ENCODE results near the gene BFSP1. TPM values are rescaled to one million over a fixed set of nuclear protein-coding genes. Genes with fewer than 3 reads are reported as not detected.
A peak's percentile ranks its signal among the peaks of the same experiment; 100 is the strongest.

BFSP1 gene
- total and polyA plus RNA-seq, 4 donors: 1.5 to 9.9 (median 2.5) TPM

DNA sequence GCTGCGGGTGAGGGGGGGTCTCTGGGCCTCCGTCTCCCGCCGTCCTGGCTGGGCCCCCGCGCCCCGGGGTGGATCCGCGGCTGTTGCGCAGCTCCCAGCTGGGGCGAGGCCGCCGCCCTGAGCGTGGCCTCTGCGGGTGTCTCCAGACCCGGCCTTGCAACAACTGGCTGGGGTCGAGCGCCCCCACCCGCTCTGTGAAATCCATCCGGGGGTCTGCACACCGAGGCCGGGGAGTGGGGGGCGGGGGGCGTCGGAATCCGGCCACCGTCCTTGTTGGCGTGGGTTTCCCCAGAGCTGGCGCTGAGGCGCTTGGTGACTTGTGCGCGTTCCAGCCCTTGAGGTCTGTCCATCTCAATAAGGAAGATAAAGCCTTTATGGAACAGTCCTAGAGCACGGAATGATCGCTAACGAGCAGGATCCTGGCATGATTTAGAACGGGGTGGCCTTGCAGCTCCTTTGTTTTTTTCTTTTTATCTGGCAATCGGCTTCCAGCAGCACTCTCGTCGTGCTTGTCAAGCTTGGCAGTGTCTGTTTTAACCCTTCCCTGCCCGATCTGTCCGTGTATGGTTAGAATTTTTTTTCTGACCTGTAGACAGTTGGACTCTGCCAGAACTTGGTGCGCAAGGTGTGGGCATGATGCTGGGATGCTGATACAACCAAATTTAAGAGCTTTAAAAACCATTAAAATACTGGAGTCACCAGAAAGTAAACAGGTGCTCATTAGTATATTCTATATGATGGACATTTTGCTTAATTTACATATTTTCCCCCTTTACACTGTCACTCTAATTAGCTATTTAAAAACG, 39.4 kb upstream of the BFSP1 start:
- no peaks in the 10 kb centered on the region for H3K9me3 ChIP-seq (ENCODE audit: control insufficient read depth, low read length)
- 1% methylated on average over 36 to 43 of the region's 43 CpGs for WGBS, 2 donors
- intact Hi-C loops (cut with DNase I): loop anchor here (2.0 to 5.0 kb wide), 3 partner anchors 28 to 42 kb away; no protein-coding TSS in a partner anchor
- DNase-seq (peak; percentile 68 to 86), ATAC-seq (ENCODE audit: low FRiP score) (peak; percentile 62)
- peaks cover 2 to 4% of the 10 kb centered on the region in 2 donors for H3K36me3 ChIP-seq (ENCODE audit: control insufficient read depth in 1 of 2, insufficient read depth in 2 of 2, low read length in 1 of 2)
- no peaks in the 10 kb centered on the region for H3K27me3 ChIP-seq (ENCODE audit: control insufficient read depth in 1 of 2, insufficient read depth in 2 of 2, low read length in 1 of 2)
- peak overlapping the region; percentile 87 to 98 for H3K4me3 ChIP-seq (ENCODE audit: low read length in 2 of 2)
- H3K4me1 ChIP-seq (ENCODE audit: control insufficient read depth in 1 of 2, insufficient read depth in 2 of 2, low read length in 2 of 2): peaks cover 0 to 3% of the 10 kb centered on the region in 2 donors
- H3K27ac ChIP-seq (ENCODE audit: low read depth in 1 of 2, low read length in 2 of 2): peak overlapping the region; percentile 96 to 97

DNA sequence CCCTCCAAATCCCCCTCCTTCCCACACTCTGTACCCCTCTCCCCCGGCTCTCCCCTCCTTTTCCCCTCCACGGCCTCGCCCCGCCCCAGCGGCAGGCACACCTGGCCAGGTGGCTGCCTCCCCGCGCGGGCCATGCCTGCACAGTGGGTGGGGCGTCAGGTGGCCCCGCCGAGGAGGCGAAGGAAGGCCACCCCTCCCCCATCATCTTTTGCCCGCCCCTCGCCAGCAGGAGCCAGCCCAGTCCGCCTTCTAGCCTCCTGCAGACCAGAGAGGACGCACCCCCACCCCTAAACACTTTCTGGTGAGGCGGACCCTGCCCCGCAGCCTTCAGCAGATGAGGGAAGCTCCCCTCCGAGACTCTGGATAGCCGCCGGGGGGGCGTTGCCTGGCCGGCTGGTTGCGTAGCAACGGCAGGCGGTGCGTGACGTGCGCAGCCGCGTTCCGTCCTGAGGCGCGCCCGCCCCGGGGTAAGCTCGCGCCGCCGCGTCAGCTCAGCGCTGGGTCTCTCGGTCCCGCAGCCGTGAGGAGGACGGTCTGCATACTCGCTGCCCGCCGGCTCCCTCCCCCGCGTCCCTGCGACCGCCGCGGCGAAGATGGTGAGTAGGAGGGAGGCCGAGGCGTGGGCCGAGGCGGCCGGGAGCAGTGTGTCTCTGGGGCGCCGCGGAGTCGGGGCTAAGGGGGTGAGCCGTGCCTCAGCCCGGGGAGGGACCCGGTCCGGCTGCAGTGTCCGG, 38.6 kb upstream of the BFSP1 start, which contains the start of gene DSTN:
Gene DSTN, plus strand, starts transcription at position 460 of the 731 bp plus-strand sequence. Its CDS starts 134 bp downstream, at position 594.
- peak within 1 kb of the TSS; percentile 96 to 97 for H3K27ac ChIP-seq (ENCODE audit: low read depth in 1 of 2, low read length in 2 of 2)
- DNase-seq: peak; percentile 96 to 98
- intact Hi-C loops (cut with DNase I): loop anchor here (2.0 to 10.0 kb wide), 4 partner anchors 27 to 275 kb away; no protein-coding TSS in a partner anchor
- peaks cover 0 to 3% of the 10 kb centered on the region in 2 donors for H3K4me1 ChIP-seq (ENCODE audit: control insufficient read depth in 1 of 2, insufficient read depth in 2 of 2, low read length in 2 of 2)
- 1% methylated on average over 59 to 70 of the region's 70 CpGs for WGBS, 2 donors
- peak; percentile 92 for ATAC-seq (ENCODE audit: low FRiP score)
- H3K9me3 ChIP-seq (ENCODE audit: control insufficient read depth, low read length): no peaks in the 10 kb centered on the region
- peak within 1 kb of the TSS; percentile 87 to 98 for H3K4me3 ChIP-seq (ENCODE audit: low read length in 2 of 2)
- H3K27me3 ChIP-seq (ENCODE audit: control insufficient read depth in 1 of 2, insufficient read depth in 2 of 2, low read length in 1 of 2): no peaks in the 10 kb centered on the region
- peaks cover 0 to 4% of the 10 kb centered on the region in 2 donors for H3K36me3 ChIP-seq (ENCODE audit: control insufficient read depth in 1 of 2, insufficient read depth in 2 of 2, low read length in 1 of 2)

DNA sequence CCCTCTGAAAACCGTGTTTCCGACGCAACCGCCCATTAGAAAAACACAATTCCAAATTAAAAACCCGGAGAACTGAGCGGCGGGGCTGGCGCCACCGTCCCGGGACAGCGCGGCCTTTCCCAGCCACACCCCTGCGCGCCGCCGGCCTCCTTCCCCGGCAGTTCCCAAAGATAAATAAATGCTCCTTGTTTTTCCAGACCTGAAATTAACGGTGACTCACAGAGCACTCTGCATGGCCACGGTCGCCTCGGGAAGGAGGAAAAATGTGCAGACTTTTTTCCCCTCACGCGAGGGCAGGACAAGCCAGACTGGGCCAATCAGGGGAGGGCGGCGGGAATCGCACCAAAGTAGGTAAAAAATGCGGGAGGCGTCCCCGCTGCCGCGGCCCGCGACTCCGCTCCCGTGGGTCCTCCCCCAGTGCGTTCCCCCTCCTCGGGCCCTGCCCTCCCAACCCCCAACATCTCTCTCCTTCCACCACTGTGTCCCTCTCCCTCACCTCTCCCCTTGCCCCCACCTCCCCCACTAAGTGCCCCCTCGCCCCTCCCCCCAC, 37.9 kb upstream of the BFSP1 start:
- DNase-seq (peak; percentile 95 to 97), ATAC-seq (ENCODE audit: low FRiP score) (peak; percentile 90)
- Histone ChIP-seq H3K4me3 (ENCODE audit: low read length in 2 of 2) (peak overlapping the region; percentile 45 to 98), H3K36me3 (ENCODE audit: control insufficient read depth in 1 of 2, insufficient read depth in 2 of 2, low read length in 1 of 2) (peaks cover 0 to 2% of the 10 kb centered on the region in 2 donors), H3K9me3 (ENCODE audit: control insufficient read depth, low read length) (no peaks in the 10 kb centered on the region), H3K4me1 (ENCODE audit: control insufficient read depth in 1 of 2, insufficient read depth in 2 of 2, low read length in 2 of 2) (peaks cover 0 to 3% of the 10 kb centered on the region in 2 donors), H3K27ac (ENCODE audit: low read depth in 1 of 2, low read length in 2 of 2) (peak overlapping the region; percentile 65 to 98), H3K27me3 (ENCODE audit: control insufficient read depth in 1 of 2, insufficient read depth in 2 of 2, low read length in 1 of 2) (no peaks in the 10 kb centered on the region)
- intact Hi-C loops (cut with DNase I): loop anchor here in 1 of 2 donors (10.0 kb wide), 1 partner anchor 276 kb away; no protein-coding TSS in a partner anchor
- WGBS, 2 donors: 1% methylated on average over 31 to 38 of the region's 38 CpGs

DNA sequence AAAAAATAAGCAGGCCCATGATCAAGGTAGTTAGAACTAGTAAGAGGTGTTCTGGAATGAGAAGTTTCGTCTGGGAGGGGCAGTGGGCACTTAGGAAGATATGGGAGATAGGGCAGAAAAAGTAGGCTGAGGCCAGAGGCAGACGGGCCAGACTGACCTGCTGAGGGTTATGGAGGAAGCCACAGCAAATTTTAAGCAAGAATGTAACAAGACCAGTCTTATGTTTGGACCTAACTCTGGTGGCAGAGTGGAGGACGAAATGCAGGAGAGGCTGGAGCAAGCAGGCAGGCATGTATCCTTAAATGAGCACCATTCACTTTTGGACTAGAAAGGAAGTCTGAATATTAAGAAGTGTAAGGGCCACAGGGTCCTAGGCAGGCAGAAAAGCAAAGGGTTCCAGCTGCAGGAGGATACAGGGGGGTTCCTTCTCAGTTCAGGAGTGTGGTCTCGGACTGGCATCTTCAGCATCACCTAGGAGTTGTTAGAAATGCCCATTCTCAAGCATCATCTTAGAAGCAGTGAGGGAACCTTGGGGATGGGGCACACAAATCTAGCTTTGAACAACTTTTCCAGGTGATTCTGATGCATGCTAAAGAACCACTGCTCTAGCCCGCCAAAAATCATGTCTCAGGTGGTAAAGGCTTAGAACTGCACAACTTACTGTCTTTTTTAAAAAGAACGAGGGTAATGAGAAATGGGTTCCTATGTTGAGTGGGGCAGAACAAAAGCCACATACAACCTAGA, 37.0 kb upstream of the BFSP1 start:
- WGBS, 2 donors: 24 to 27% methylated on average over 6 of the region's 6 CpGs
- Histone ChIP-seq H3K4me3 (ENCODE audit: low read length in 2 of 2) (no peak overlapping the region), H3K4me1 (ENCODE audit: control insufficient read depth in 1 of 2, insufficient read depth in 2 of 2, low read length in 2 of 2) (peaks cover 0 to 2% of the 10 kb centered on the region in 2 donors), H3K9me3 (ENCODE audit: control insufficient read depth, low read length) (no peaks in the 10 kb centered on the region), H3K27me3 (ENCODE audit: control insufficient read depth in 1 of 2, insufficient read depth in 2 of 2, low read length in 1 of 2) (no peaks in the 10 kb centered on the region), H3K36me3 (ENCODE audit: control insufficient read depth in 1 of 2, insufficient read depth in 2 of 2, low read length in 1 of 2) (no peaks in the 10 kb centered on the region), H3K27ac (ENCODE audit: low read depth in 1 of 2, low read length in 2 of 2) (peak overlapping the region; percentile 98)
- DNase-seq: no peak
- intact Hi-C loops (cut with DNase I): loop anchor here in 1 of 2 donors (10.0 kb wide), 1 partner anchor 277 kb away; no protein-coding TSS in a partner anchor
- no peak for ATAC-seq (ENCODE audit: low FRiP score)

DNA sequence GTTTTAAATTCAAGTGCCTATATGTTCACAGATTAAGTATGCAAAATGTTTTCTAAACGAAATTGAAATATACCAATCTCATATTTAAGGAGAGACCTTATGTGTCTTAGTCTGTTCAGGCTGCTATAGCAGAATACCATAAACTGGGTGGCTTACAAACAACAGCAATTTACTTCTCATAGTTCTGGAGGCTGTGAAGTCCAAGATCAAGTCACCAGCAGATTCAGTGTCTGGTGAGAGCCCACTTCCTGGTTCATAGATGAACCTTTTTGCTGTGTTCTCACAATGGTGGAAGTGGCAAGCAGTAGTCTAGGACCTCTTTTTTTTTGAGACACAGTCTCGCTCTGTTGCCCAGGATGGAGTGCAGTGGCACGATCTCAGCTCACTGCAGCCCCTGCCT, 35.2 kb upstream of the BFSP1 start:
- ATAC-seq (ENCODE audit: low FRiP score) (no peak), DNase-seq (no peak)
- Histone ChIP-seq H3K4me3 (ENCODE audit: low read length in 2 of 2) (no peak overlapping the region), H3K27me3 (ENCODE audit: control insufficient read depth in 1 of 2, insufficient read depth in 2 of 2, low read length in 1 of 2) (no peaks in the 10 kb centered on the region), H3K27ac (ENCODE audit: low read depth in 1 of 2, low read length in 2 of 2) (peak overlapping the region; percentile 80 to 91), H3K9me3 (ENCODE audit: control insufficient read depth, low read length) (no peaks in the 10 kb centered on the region), H3K4me1 (ENCODE audit: control insufficient read depth in 1 of 2, insufficient read depth in 2 of 2, low read length in 2 of 2) (peaks cover 2 to 3% of the 10 kb centered on the region in 2 donors), H3K36me3 (ENCODE audit: control insufficient read depth in 1 of 2, insufficient read depth in 2 of 2, low read length in 1 of 2) (no peaks in the 10 kb centered on the region)
- intact Hi-C loops (cut with DNase I): loop anchor here in 1 of 2 donors (10.0 kb wide), 1 partner anchor 278 kb away; no protein-coding TSS in a partner anchor
- WGBS, 2 donors: 95 to 96% methylated on average over 3 of the region's 3 CpGs

DNA sequence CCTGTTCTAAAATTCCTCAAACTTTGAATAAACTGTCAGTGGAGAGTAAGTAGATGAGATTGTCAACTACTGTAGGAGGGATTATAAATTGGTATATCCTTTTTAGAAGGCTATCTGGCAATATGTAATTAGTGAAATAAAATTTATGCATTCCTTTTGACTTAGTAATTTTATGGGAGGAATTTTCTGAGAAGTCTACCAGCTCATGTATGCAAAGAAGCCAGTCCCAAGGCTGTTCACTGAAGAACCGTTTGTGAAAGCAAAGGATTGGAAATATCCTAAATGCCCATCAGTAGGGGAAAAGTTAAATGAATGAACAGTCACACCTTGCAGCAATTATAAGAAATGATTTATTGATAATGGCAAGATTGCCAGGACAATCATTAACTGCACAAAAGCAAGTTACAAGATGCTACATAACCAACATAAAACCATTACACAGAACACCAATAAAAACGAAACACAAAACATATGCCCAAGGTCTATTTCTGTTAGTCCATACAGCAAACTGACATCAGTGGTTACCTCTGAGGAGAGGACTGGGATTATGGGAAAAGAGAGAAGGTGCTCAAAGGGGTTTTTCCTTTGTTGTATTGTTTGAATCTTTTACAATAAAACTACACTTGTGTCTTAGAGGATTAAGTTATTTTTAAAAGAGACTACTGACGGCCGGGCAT, 34.1 kb upstream of the BFSP1 start:
- no peak overlapping the region for H3K4me3 ChIP-seq (ENCODE audit: low read length in 2 of 2)
- peak overlapping the region in 1 of 2 donors; percentile 9 for H3K27ac ChIP-seq (ENCODE audit: low read depth in 1 of 2, low read length in 2 of 2)
- 35 to 38% methylated on average over 4 of the region's 4 CpGs for WGBS, 2 donors
- peaks cover 2 to 4% of the 10 kb centered on the region in 2 donors for H3K4me1 ChIP-seq (ENCODE audit: control insufficient read depth in 1 of 2, insufficient read depth in 2 of 2, low read length in 2 of 2)
- H3K27me3 ChIP-seq (ENCODE audit: control insufficient read depth in 1 of 2, insufficient read depth in 2 of 2, low read length in 1 of 2): no peaks in the 10 kb centered on the region
- DNase-seq: no peak
- H3K36me3 ChIP-seq (ENCODE audit: control insufficient read depth in 1 of 2, insufficient read depth in 2 of 2, low read length in 1 of 2): no peaks in the 10 kb centered on the region
- intact Hi-C loops (cut with DNase I): loop anchor here in 1 of 2 donors (10.0 kb wide), 1 partner anchor 279 kb away; no protein-coding TSS in a partner anchor
- no peak for ATAC-seq (ENCODE audit: low FRiP score)
- no peaks in the 10 kb centered on the region for H3K9me3 ChIP-seq (ENCODE audit: control insufficient read depth, low read length)

DNA sequence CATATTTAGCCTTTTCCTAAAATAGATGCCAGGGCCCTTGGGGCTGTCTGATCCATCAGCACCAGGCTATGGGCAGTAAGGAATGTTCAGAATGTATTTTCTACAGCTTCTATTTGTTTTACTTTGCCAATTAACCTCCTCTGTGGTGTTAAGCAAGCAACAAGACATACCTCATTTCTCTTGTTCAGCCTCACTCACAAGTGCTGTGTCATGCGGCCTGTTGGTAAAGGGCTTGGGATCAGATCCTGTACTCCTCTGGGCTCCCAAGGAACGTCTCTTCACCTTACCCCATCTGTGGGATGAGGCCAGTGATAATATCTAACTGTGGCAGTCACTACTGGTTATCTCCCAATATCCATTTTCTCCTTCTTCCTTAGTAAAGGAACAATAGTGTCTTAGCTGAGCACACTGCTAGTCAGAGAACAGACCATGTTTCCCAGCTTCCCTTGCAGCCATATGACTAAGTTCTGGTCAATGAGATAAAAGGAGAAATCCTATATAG, 31.7 kb upstream of the BFSP1 start:
- no peak overlapping the region for H3K4me3 ChIP-seq (ENCODE audit: low read length in 2 of 2)
- no peaks in the 10 kb centered on the region for H3K36me3 ChIP-seq (ENCODE audit: control insufficient read depth in 1 of 2, insufficient read depth in 2 of 2, low read length in 1 of 2)
- no peaks in the 10 kb centered on the region for H3K27me3 ChIP-seq (ENCODE audit: control insufficient read depth in 1 of 2, insufficient read depth in 2 of 2, low read length in 1 of 2)
- DNase-seq: no peak
- no peak for ATAC-seq (ENCODE audit: low FRiP score)
- H3K27ac ChIP-seq (ENCODE audit: low read depth in 1 of 2, low read length in 2 of 2): peak overlapping the region; percentile 62 to 96
- peaks cover 0 to 15% of the 10 kb centered on the region in 2 donors for H3K4me1 ChIP-seq (ENCODE audit: control insufficient read depth in 1 of 2, insufficient read depth in 2 of 2, low read length in 2 of 2)
- no peaks in the 10 kb centered on the region for H3K9me3 ChIP-seq (ENCODE audit: control insufficient read depth, low read length)
- intact Hi-C loops (cut with DNase I): loop anchor here in 1 of 2 donors (10.0 kb wide), 1 partner anchor 282 kb away; no protein-coding TSS in a partner anchor
- WGBS, 2 donors: 7 to 10% methylated on average over 2 of the region's 2 CpGs
